IMR-90 (cell line): ENCODE results near the gene PSAPL1. TPM values are rescaled to one million over a fixed set of nuclear protein-coding genes. Genes with fewer than 3 reads are reported as not detected.

Experiments
- ATAC-seq: fragments of 200-7000 bp; cut with Tn5 transposase; 2 replicates; pipeline ENCODE4 v1.9.1; 2020; ENCODE audit warnings: low read depth, mild to moderate bottlenecking, moderate library complexity
- BruUV-seq: library from RNA; stranded (reverse); fragments of 400-500 nt; replicated peaks from 2 replicates; lab custom pipeline; 2021; lab: Mats Ljungman, UMichigan
- CTCF ChIA-PET: fragments of 300-600 bp; formaldehyde crosslinking; extraction: SDS; loops from one replicate; lab custom pipeline; 2021; ENCODE audit warnings: antibody characterized with exemption; lab: Yijun Ruan, JAX
- POLR2A ChIA-PET: fragments of 300-600 bp; sonication (Branson Sonifier 250); formaldehyde crosslinking; loops from one replicate; lab custom pipeline; 2022; ENCODE audit warnings: antibody characterized with exemption; ENCODE audit not compliant: unreplicated experiment; lab: Charles Lee
- DNase-seq: peaks from one replicate; pipeline ENCODE4 v3.0.0; 2013
- H2AFZ ChIP-seq: replicated peaks from 2 replicates; pipeline ENCODE3; 2013; ENCODE audit warnings: low read length, mild to moderate bottlenecking; ENCODE audit not compliant: poor library complexity
- H2AK5ac ChIP-seq: 2 replicates; pipeline ENCODE4 v1.6.1; 2013; ENCODE audit warnings: low read depth, low read length, inconsistent platforms
- H2AK9ac ChIP-seq: replicated peaks from 2 replicates; pipeline ENCODE3; 2013; ENCODE audit warnings: mild to moderate bottlenecking, low read depth, low read length, moderate library complexity; ENCODE audit not compliant: poor library complexity
- H2BK120ac ChIP-seq: 2 replicates; pipeline ENCODE4 v1.6.1; 2013; ENCODE audit warnings: low read depth, low read length, inconsistent platforms
- H2BK15ac ChIP-seq: 3 replicates; pipeline ENCODE4 v1.6.1; 2013; ENCODE audit warnings: low read depth, low read length, inconsistent platforms
- H2BK20ac ChIP-seq: 2 replicates; pipeline ENCODE4 v1.6.1; 2013; ENCODE audit warnings: low read depth, mild to moderate bottlenecking, inconsistent platforms, low read length, moderate library complexity
- H2BK5ac ChIP-seq: 2 replicates; pipeline ENCODE4 v1.6.1; 2013; ENCODE audit warnings: mild to moderate bottlenecking, low read depth, low read length, inconsistent platforms; ENCODE audit not compliant: poor library complexity, severe bottlenecking
- H3K14ac ChIP-seq: replicated peaks from 2 replicates; pipeline ENCODE4 v1.6.1; 2013; ENCODE audit warnings: low read depth, low read length, inconsistent platforms
- H3K18ac ChIP-seq: 2 replicates; pipeline ENCODE4 v1.6.1; 2013; ENCODE audit warnings: low read depth, low read length, control low read depth
- H3K23ac ChIP-seq: 2 replicates; pipeline ENCODE4 v1.6.1; 2013; ENCODE audit warnings: low read depth, low read length, inconsistent platforms
- H3K27ac ChIP-seq: 2 replicates; pipeline ENCODE4 v1.5.1; 2013; ENCODE audit warnings: mild to moderate bottlenecking, control low read depth, low read length; ENCODE audit not compliant: insufficient read depth
- H3K27me3 ChIP-seq: 2 replicates; pipeline ENCODE4 v1.6.1; 2013; ENCODE audit warnings: low read length; ENCODE audit not compliant: control insufficient read depth, insufficient read depth
- H3K36me3 ChIP-seq: 2 replicates; pipeline ENCODE4 v1.6.1; 2013; ENCODE audit warnings: low read length, mixed read lengths; ENCODE audit not compliant: control insufficient read depth, insufficient read depth
- H3K4ac ChIP-seq: 2 replicates; pipeline ENCODE4 v1.6.1; 2013; ENCODE audit warnings: low read depth, low read length, inconsistent platforms
- H3K4me1 ChIP-seq: 2 replicates; pipeline ENCODE4 v1.6.1; 2013; ENCODE audit warnings: low read length, mixed read lengths; ENCODE audit not compliant: control insufficient read depth, insufficient read depth
- H3K4me2 ChIP-seq: 2 replicates; pipeline ENCODE4 v1.6.1; 2013; ENCODE audit warnings: low read depth, mild to moderate bottlenecking, control low read depth, low read length, moderate library complexity
- H3K4me3 ChIP-seq: 2 replicates; pipeline ENCODE4 v1.5.1; 2013; ENCODE audit warnings: low read depth, mild to moderate bottlenecking, control low read depth, low read length, moderate library complexity; ENCODE audit not compliant: insufficient read depth
- H3K56ac ChIP-seq: 2 replicates; pipeline ENCODE4 v1.6.1; 2013; ENCODE audit warnings: low read length, inconsistent platforms; ENCODE audit not compliant: insufficient read depth; ENCODE audit errors: extremely low read depth
- H3K79me1 ChIP-seq, 2 experiments: 2 replicates each; pipeline ENCODE4 v1.6.1; 2013; ENCODE audit warnings: low read length in 2 of 2, inconsistent platforms in 1 of 2, low read depth in 1 of 2
- H3K9ac ChIP-seq: 2 replicates; pipeline ENCODE4 v1.6.1; 2013; ENCODE audit warnings: low read depth, low read length, control low read depth
- H3K9me1 ChIP-seq: 2 replicates; pipeline ENCODE4 v1.6.1; 2013; ENCODE audit warnings: low read length, inconsistent platforms; ENCODE audit not compliant: insufficient read depth
- H3K9me3 ChIP-seq: 2 replicates; pipeline ENCODE4 v1.6.1; 2013; ENCODE audit warnings: low read length; ENCODE audit not compliant: control insufficient read depth, insufficient read depth
- H4K20me1 ChIP-seq: 2 replicates; pipeline ENCODE4 v1.6.1; 2013; ENCODE audit warnings: low read length, inconsistent platforms; ENCODE audit not compliant: insufficient read depth
- H4K5ac ChIP-seq: 2 replicates; pipeline ENCODE4 v1.6.1; 2013; ENCODE audit warnings: mild to moderate bottlenecking, low read depth, low read length, control low read depth
- H4K8ac ChIP-seq, 2 experiments: 2 replicates each; pipeline ENCODE4 v1.6.1; 2013; ENCODE audit warnings: low read depth in 2 of 2, low read length in 2 of 2, control low read depth in 1 of 2, inconsistent platforms in 1 of 2
- H4K91ac ChIP-seq: 2 replicates; pipeline ENCODE4 v1.6.1; 2013; ENCODE audit warnings: low read depth, low read length, inconsistent platforms; ENCODE audit not compliant: insufficient read depth
- BHLHE40 ChIP-seq: fragments of 150-350 bp; IDR thresholded peaks from 2 replicates; pipeline ENCODE4 v1.6.1; 2016; ENCODE audit warnings: mild to moderate bottlenecking, low read depth, low read length
- CEBPB ChIP-seq: IDR thresholded peaks from 2 replicates; pipeline ENCODE4 v1.6.1; 2012; ENCODE audit warnings: low read depth, low read length, improper control_type of control experiment
- CHD1 ChIP-seq: IDR thresholded peaks from 2 replicates; pipeline ENCODE4 v1.6.1; 2012; ENCODE audit warnings: low read depth, low read length, improper control_type of control experiment
- MAFK ChIP-seq: IDR thresholded peaks from 2 replicates; pipeline ENCODE4 v1.6.1; 2012; ENCODE audit warnings: low read depth, low read length, improper control_type of control experiment
- MXI1 ChIP-seq: IDR thresholded peaks from 2 replicates; pipeline ENCODE4 v1.6.1; 2012; ENCODE audit warnings: low read depth, mild to moderate bottlenecking, low read length, moderate library complexity, borderline replicate concordance
- NFE2L2 ChIP-seq: fragments of 150-350 bp; IDR thresholded peaks from 2 replicates; pipeline ENCODE4 v1.6.1; 2016; ENCODE audit warnings: low read depth, mild to moderate bottlenecking, low read length
- POLR2A ChIP-seq: IDR thresholded peaks from 2 replicates; pipeline ENCODE4 v1.6.1; 2012; ENCODE audit warnings: mild to moderate bottlenecking, low read depth, low read length
- RAD21 ChIP-seq: IDR thresholded peaks from 2 replicates; pipeline ENCODE4 v1.6.1; 2012; ENCODE audit warnings: low read length, improper control_type of control experiment
- RCOR1 ChIP-seq: IDR thresholded peaks from 2 replicates; pipeline ENCODE4 v1.6.1; 2012; ENCODE audit warnings: mild to moderate bottlenecking, low read length, improper control_type of control experiment; ENCODE audit not compliant: insufficient replicate concordance
- RFX5 ChIP-seq: IDR thresholded peaks from 2 replicates; pipeline ENCODE4 v1.8.0; 2012; ENCODE audit warnings: low read depth, mild to moderate bottlenecking, low read length, moderate library complexity
- SMC3 ChIP-seq: fragments of 150-350 bp; IDR thresholded peaks from 2 replicates; pipeline ENCODE4 v1.6.1; 2016; ENCODE audit warnings: low read depth, mild to moderate bottlenecking, antibody characterized with exemption, low read length, moderate library complexity
- WGBS, 2 experiments: methylation state at CpG; one replicate each; pipeline versions ENCODE4 v1.1.5 to v1.1.7; 2013; ENCODE audit warnings: missing lambda C conversion rate in 2 of 2; ENCODE audit not compliant: insufficient read length in 1 of 2; ENCODE audit errors: extremely low coverage in 2 of 2; 5-methylcytosine and 5-hydroxymethylcytosine counted together
- dilution Hi-C: fragments of 300-500 bp; cut with HindIII; formaldehyde crosslinking; loops from one replicate; pipeline ENCODE4 v1.14.3; 2018; ENCODE audit warnings: low sequenced_read_pairs; ENCODE audit not compliant: unreplicated experiment
- in situ Hi-C: fragments of 300-500 bp; cut with MboI; formaldehyde crosslinking; loops from 3 replicates; pipeline ENCODE4 v1.14.3; 2019; ENCODE audit warnings: low sequenced_read_pairs, inconsistent platforms, mixed read lengths
- intact Hi-C: fragments of 100-400 bp; cut with micrococcal nuclease; formaldehyde crosslinking; loops from 2 replicates; pipeline ENCODE4 v1.10.0; 2022
- polyA plus RNA-seq, 3 experiments: library from polyadenylated mRNA; depleted of rRNA; stranded (reverse); fragments of >200 nt; gene quantifications; 2 replicates each; pipeline ENCODE4 v1.2.3, GENCODE V29; 2012; ENCODE audit warnings: low replicate concordance in 1 of 3
- total RNA-seq: library from RNA; depleted of rRNA; stranded (reverse); fragments of >200 nt; gene quantifications from 2 replicates; pipeline ENCODE4 v1.2.3, GENCODE V29; 2012
- TF ChIP-seq, protein P1 (sequence below): fragments of 150-350 bp; IDR thresholded peaks from 2 replicates; pipeline ENCODE4 v1.6.1; 2016; ENCODE audit warnings: low read depth, mild to moderate bottlenecking, low read length, moderate library complexity, borderline replicate concordance
- TF ChIP-seq, protein P2 (sequence below): fragments of 150-350 bp; IDR thresholded peaks from 2 replicates; pipeline ENCODE4 v1.6.1; 2017; ENCODE audit warnings: mild to moderate bottlenecking, antibody characterized with exemption, low read length, low read depth

Gene PSAPL1
- total and polyA plus RNA-seq, 2 of the 4 experiments (the other 2 are of a cell fraction): not detected

DNA sequence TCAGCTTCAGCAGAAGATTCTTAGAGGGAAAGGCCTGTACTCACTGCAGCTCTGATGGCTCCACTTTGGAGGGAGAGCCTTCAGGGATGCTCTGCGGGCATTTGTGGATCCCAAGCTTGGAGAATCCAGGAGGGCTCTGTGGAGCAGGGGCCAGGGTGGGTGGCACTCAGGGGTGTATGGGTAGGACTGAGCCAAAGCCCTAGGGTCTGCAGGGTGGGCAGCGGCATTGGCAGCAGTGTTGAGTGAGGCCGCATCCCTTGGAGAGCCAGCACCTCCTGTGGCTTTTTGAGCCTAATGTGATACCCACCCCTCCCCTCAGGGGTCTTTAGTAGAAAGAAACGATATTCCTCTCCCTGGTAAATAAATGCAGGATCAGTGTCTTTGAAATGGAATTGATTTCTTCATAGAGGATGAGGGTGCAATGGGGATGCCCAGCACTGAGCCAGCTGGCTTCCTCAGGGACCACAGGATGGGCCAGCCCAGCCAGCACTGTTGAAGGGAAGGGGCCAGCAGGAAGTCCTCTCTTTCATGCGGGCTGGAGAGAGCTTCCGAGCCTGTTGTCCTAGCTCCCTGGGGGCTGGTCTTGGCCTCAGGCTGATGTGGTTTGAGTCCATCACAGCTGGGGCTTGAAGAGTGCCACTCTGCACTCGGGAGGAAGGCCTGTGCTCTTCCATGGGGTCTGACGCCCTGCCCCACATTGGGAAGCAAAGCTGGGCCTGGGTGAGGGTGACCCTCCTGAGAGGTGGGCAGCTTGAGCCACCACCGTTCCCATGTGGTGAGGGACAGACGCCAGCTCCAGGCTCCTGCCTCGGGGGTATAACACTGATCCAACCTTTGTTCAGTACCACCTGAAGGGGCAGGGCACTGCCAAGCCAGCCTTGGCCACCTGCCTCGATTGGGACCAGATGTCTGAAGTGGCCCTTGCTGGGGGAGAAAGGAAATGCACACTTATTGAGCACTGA lies 49.5 kb downstream of the PSAPL1 start (continued):
- no peak for TF ChIP-seq NFE2L2
- TF ChIP-seq POLR2A: no peak

DNA sequence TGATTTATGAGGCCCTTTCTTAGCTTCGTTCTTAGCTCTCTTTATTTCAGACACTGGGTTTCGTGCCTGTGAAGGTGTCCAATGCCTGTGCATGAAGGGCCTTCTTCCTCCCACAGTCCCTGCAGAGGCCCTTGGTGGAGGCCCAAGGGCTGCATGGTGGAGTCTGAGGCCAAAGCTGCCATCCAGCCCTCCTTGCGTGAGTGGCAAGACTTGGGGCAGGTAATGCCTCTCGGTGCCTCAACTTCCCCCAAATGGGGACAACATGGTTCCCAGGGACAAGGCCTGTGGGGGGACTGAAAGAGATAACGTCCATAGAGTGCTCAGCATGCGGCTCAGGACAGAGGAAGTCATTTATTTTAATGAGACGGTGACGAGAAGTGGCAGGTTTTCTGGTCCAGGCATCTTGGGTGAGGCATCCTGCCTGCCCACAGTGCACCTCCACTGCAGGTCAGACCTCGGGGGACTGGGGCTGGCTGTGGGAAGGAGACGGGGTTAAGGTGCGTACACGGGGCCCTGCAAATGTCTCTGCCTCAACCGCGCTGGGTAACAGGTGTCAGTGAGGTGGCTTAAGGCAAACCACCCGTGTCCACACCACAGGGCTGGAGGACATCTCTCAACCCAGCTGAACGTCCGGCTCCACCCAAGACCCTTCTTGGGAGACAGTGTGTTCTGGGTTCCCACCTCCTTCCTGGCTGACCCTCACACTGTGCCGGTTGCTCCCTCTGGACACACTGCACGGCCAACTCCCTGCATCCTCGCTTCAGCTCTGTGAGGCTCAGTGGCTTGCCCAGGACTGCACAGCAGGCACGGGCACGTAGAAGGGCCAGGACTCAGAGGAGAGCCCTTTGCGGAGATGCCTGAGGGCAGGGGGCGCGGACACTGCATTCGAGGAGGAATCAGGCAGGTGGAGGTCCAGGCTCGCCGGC lies 50.5 kb downstream of the PSAPL1 start:
- H3K4ac ChIP-seq: no peak overlapping the region
- WGBS, 2 experiments: 73% methylated on average over 9 of the region's 28 CpGs; no CpG with 5 or more reads in 1 of the 2 experiments
- in situ Hi-C loops (no loop called here), dilution Hi-C loops (no loop called here), intact Hi-C loops (no loop called here)
- H3K4me3 ChIP-seq: no peak overlapping the region
- no peak overlapping the region for H4K5ac ChIP-seq
- H3K4me1 ChIP-seq: no peaks in the 10 kb centered on the region
- no peak overlapping the region for H3K23ac ChIP-seq
- H4K20me1 ChIP-seq: no peaks in the 10 kb centered on the region; the same call in 1 of the 2 replicates
- no peaks in the 10 kb centered on the region for H3K79me1 ChIP-seq
- no peak overlapping the region for H3K9ac ChIP-seq
- no peak overlapping the region for H2BK15ac ChIP-seq
- H2BK20ac ChIP-seq: no peak overlapping the region
- H3K4me2 ChIP-seq: no peak overlapping the region
- H3K14ac ChIP-seq: no peak overlapping the region
- H3K9me1 ChIP-seq: no peaks in the 10 kb centered on the region
- no TSS peak for BruUV-seq
- H3K36me3 ChIP-seq: no peaks in the 10 kb centered on the region
- peaks cover 24% of the 10 kb centered on the region for H3K27me3 ChIP-seq
- DNase-seq (no peak), ATAC-seq (no peak)
- no peak overlapping the region for H4K91ac ChIP-seq
- no peaks in the 10 kb centered on the region for H3K9me3 ChIP-seq
- H3K56ac ChIP-seq: no peak overlapping the region
- H2AK5ac ChIP-seq: no peak overlapping the region
- TF ChIP-seq SMC3 (no peak), RFX5 (no peak), NFE2L2 (no peak), MAFK (no peak), MXI1 (no peak), RAD21 (no peak), BHLHE40 (no peak), CHD1 (no peak), RCOR1 (no peak), CEBPB (no peak)
- TF ChIP-seq, protein P1, sequence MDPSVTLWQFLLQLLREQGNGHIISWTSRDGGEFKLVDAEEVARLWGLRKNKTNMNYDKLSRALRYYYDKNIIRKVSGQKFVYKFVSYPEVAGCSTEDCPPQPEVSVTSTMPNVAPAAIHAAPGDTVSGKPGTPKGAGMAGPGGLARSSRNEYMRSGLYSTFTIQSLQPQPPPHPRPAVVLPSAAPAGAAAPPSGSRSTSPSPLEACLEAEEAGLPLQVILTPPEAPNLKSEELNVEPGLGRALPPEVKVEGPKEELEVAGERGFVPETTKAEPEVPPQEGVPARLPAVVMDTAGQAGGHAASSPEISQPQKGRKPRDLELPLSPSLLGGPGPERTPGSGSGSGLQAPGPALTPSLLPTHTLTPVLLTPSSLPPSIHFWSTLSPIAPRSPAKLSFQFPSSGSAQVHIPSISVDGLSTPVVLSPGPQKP: no peak
- TF ChIP-seq, protein P2, sequence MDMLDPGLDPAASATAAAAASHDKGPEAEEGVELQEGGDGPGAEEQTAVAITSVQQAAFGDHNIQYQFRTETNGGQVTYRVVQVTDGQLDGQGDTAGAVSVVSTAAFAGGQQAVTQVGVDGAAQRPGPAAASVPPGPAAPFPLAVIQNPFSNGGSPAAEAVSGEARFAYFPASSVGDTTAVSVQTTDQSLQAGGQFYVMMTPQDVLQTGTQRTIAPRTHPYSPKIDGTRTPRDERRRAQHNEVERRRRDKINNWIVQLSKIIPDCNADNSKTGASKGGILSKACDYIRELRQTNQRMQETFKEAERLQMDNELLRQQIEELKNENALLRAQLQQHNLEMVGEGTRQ: no peak
- H2BK120ac ChIP-seq: no peak overlapping the region
- H2AK9ac ChIP-seq: no peak overlapping the region
- CTCF ChIA-PET: no interaction called here
- no peak overlapping the region for H2BK5ac ChIP-seq
- no peak overlapping the region for H4K8ac ChIP-seq
- POLR2A ChIA-PET: no interaction called here
- no peak overlapping the region for H3K18ac ChIP-seq
- H2AFZ ChIP-seq: no peak overlapping the region
- no peak overlapping the region for H3K27ac ChIP-seq
